Activated T-helper 17 cell treated with anti-CD3 and anti-CD28 coated beads, Interleukin-2, amount 50 U/mL, for 72 hours (primary cell): ENCODE data around the gene C2CD5. TPM values are rescaled to one million over a fixed set of nuclear protein-coding genes. Genes with fewer than 3 reads are reported as not detected.

ENCODE experiments used
- ATAC-seq: fragments of 150-1000 bp; cut with Tn5 transposase; replicated peaks from 2 replicates; pipeline ENCODE4 v1.10.0; 2021; ENCODE audit warnings: mild to moderate bottlenecking, moderate library complexity
- H3K27ac Mint-ChIP-seq: one replicate; pipeline ENCODE4 v1.8.0; 2022; ENCODE audit warnings: mixed read lengths
- H3K27me3 Mint-ChIP-seq: one replicate; pipeline ENCODE4 v1.8.0; 2022; ENCODE audit warnings: mixed read lengths
- H3K36me3 Mint-ChIP-seq: one replicate; pipeline ENCODE4 v1.8.0; 2022; ENCODE audit warnings: low read depth, mild to moderate bottlenecking, mixed read lengths
- H3K4me1 Mint-ChIP-seq: one replicate; pipeline ENCODE4 v1.8.0; 2022; ENCODE audit warnings: mixed read lengths
- H3K4me3 Mint-ChIP-seq: one replicate; pipeline ENCODE4 v1.8.0; 2022; ENCODE audit warnings: mild to moderate bottlenecking, mixed read lengths
- H3K9me3 Mint-ChIP-seq: one replicate; pipeline ENCODE4 v1.8.0; 2022; ENCODE audit warnings: mixed read lengths
- total RNA-seq, 2 donors: library from RNA; stranded (reverse); gene quantifications; one replicate each; pipeline ENCODE4 v1.2.3, GENCODE V29; 2022

Gene C2CD5
- total RNA-seq, 2 donors from 2014 or later: 32.4 to 33.3 TPM

- Mint-ChIP-seq H3K4me3 (no peak overlapping the region), H3K9me3 (no peaks in the 10 kb centered on the region), H3K36me3 (peaks cover 6% of the 10 kb centered on the region), H3K27ac (no peak overlapping the region), H3K4me1 (no peaks in the 10 kb centered on the region), H3K27me3 (no peaks in the 10 kb centered on the region)
- peak; percentile 99 for ATAC-seq
Measured at GRCh38 chr12:22443379-22444316, 100.7 kb downstream of the C2CD5 start.

GRCh38 chr12:22437031-22437806 is 107.1 kb downstream of the C2CD5 start:
- Mint-ChIP-seq H3K27ac (no peak overlapping the region), H3K9me3 (no peaks in the 10 kb centered on the region), H3K4me1 (no peaks in the 10 kb centered on the region), H3K27me3 (no peaks in the 10 kb centered on the region), H3K36me3 (no peaks in the 10 kb centered on the region), H3K4me3 (no peak overlapping the region)
- ATAC-seq: no peak

DNA sequence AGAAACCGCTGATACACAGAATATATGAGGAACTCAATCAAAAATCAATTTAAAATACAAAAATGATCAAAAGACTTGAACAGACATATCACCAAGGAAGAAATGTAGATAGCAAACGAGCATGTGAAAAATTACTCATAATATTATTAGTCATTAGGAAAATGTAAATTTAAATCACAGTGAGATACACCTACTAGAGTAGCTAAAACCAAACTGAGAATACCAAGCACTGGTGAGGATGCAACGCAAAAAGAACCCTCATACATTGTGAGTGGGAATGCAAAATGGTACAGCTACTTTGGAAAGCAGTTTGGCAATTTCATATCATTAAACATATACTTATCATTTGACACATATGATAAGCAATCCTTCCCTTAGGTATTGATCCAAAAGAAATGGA is 108.8 kb downstream of the C2CD5 start:
- Mint-ChIP-seq H3K27ac (no peak overlapping the region), H3K9me3 (no peaks in the 10 kb centered on the region), H3K27me3 (no peaks in the 10 kb centered on the region), H3K4me1 (no peaks in the 10 kb centered on the region), H3K4me3 (no peak overlapping the region), H3K36me3 (no peaks in the 10 kb centered on the region)
- ATAC-seq: peak; percentile 47

DNA sequence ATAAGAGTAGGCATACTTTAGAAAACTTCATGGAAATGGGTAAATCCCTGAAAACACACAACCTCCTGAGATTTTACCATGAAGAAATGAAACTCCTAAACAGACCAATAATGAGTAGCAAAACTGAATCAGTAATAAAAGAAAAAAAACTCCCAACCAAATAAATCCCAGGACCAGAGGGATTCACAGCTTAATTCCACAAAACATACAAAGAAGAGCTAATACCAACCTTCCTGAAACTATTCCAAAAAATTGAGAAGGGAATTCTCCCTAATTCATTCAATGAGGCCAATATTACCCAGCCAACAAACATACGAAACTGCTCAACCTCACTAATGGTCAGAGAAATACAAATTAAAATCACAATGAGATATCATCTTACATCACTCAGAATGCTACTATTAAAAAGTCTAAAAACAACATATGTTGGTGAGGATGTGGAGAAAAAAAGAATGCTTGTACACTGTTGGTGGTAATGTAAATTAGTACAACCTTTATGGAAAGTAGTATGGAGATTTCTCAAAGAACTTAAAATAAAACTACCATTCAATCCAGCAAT is 112.6 kb downstream of the C2CD5 start:
- Mint-ChIP-seq H3K27me3 (no peaks in the 10 kb centered on the region), H3K27ac (peak overlapping the region; percentile 57), H3K4me1 (no peaks in the 10 kb centered on the region), H3K4me3 (peak overlapping the region; percentile 49), H3K9me3 (no peaks in the 10 kb centered on the region), H3K36me3 (no peaks in the 10 kb centered on the region)
- ATAC-seq: no peak

DNA sequence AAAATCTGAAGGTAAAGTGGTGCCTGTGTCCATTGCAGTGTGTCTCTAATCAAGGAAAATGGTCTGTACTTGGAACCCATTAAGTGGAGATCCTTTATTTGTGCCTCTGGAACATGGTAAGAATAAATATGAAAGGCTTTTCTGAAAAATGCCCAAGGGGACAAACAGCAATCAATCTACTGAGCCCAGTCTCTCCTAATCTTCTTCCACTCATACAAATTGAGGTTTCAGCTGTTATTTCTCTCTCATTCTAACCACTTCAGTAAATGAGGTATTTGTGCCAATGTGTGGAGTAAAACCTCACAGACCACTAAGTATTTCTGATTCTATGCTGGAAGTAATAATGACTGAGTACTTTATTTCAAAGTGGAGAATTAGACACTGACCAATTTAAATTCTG is 127.5 kb downstream of the C2CD5 start:
- H3K36me3 Mint-ChIP-seq: no peaks in the 10 kb centered on the region
- no peaks in the 10 kb centered on the region for H3K4me1 Mint-ChIP-seq
- H3K27me3 Mint-ChIP-seq: no peaks in the 10 kb centered on the region
- no peak for ATAC-seq
- no peaks in the 10 kb centered on the region for H3K9me3 Mint-ChIP-seq
- no peak overlapping the region for H3K4me3 Mint-ChIP-seq
- H3K27ac Mint-ChIP-seq: no peak overlapping the region

- no peaks in the 10 kb centered on the region for H3K9me3 Mint-ChIP-seq
- H3K4me1 Mint-ChIP-seq: no peaks in the 10 kb centered on the region
- no peak overlapping the region for H3K4me3 Mint-ChIP-seq
- H3K36me3 Mint-ChIP-seq: no peaks in the 10 kb centered on the region
- no peak overlapping the region for H3K27ac Mint-ChIP-seq
- peak; percentile 42 for ATAC-seq
- H3K27me3 Mint-ChIP-seq: no peaks in the 10 kb centered on the region
Measured at GRCh38 chr12:22415342-22416309, 128.7 kb downstream of the C2CD5 start.

- Mint-ChIP-seq H3K4me1 (peaks cover 2% of the 10 kb centered on the region), H3K9me3 (no peaks in the 10 kb centered on the region), H3K36me3 (no peaks in the 10 kb centered on the region), H3K4me3 (no peak overlapping the region), H3K27ac (no peak overlapping the region), H3K27me3 (no peaks in the 10 kb centered on the region)
- ATAC-seq: no peak
Measured at GRCh38 chr12:22414742-22415141, 129.6 kb downstream of the C2CD5 start.

DNA sequence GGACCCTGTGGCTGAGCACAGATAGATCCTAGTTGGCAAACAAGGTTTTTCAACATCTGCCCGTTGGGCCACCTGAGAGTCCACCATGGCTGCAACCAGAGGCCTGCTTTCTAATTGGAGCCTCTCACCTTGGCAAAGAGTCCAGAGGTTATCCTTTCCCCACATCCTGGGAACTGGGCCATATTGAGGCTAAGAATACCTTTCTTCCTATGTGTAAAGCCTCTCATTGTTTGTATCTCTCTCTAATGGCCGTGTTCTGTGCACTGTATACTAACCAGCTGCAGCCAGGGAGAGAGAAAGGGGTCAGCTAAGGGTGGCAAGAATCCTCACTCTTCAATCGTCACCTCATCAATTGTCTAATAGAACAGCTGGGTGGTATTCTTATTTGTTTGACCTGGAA is 130.8 kb downstream of the C2CD5 start:
- Mint-ChIP-seq H3K4me1 (peaks cover 7% of the 10 kb centered on the region), H3K4me3 (no peak overlapping the region), H3K36me3 (no peaks in the 10 kb centered on the region), H3K9me3 (no peaks in the 10 kb centered on the region), H3K27me3 (no peaks in the 10 kb centered on the region), H3K27ac (no peak overlapping the region)
- ATAC-seq: no peak

- Mint-ChIP-seq H3K4me3 (no peak overlapping the region), H3K4me1 (peaks cover 7% of the 10 kb centered on the region), H3K27ac (no peak overlapping the region), H3K36me3 (no peaks in the 10 kb centered on the region), H3K27me3 (no peaks in the 10 kb centered on the region), H3K9me3 (no peaks in the 10 kb centered on the region)
- no peak for ATAC-seq
Measured at GRCh38 chr12:22412581-22412980, 131.8 kb downstream of the C2CD5 start.

DNA sequence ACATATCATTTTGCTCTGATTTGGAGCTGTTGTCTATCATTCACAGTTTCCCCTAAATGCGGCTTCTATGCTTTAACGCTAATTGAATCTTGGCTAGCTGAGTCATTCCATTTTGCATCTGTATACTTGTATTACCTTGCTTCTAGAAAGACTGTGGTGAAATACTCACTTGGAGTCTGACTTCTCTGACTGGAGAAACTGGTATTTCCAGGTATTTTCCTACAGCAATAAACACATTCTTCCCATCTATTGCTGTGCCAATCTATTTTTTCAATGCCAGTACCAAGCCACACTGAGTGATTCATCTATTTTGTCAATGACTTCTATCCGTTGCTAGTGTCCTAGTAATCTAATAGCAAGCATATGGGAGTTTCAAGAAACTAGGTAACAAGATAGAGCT is 133.9 kb downstream of the C2CD5 start:
- H3K36me3 Mint-ChIP-seq: no peaks in the 10 kb centered on the region
- no peaks in the 10 kb centered on the region for H3K9me3 Mint-ChIP-seq
- H3K27me3 Mint-ChIP-seq: no peaks in the 10 kb centered on the region
- H3K4me3 Mint-ChIP-seq: peak overlapping the region; percentile 55
- peak; percentile 24 for ATAC-seq
- peaks cover 7% of the 10 kb centered on the region for H3K4me1 Mint-ChIP-seq
- no peak overlapping the region for H3K27ac Mint-ChIP-seq

DNA sequence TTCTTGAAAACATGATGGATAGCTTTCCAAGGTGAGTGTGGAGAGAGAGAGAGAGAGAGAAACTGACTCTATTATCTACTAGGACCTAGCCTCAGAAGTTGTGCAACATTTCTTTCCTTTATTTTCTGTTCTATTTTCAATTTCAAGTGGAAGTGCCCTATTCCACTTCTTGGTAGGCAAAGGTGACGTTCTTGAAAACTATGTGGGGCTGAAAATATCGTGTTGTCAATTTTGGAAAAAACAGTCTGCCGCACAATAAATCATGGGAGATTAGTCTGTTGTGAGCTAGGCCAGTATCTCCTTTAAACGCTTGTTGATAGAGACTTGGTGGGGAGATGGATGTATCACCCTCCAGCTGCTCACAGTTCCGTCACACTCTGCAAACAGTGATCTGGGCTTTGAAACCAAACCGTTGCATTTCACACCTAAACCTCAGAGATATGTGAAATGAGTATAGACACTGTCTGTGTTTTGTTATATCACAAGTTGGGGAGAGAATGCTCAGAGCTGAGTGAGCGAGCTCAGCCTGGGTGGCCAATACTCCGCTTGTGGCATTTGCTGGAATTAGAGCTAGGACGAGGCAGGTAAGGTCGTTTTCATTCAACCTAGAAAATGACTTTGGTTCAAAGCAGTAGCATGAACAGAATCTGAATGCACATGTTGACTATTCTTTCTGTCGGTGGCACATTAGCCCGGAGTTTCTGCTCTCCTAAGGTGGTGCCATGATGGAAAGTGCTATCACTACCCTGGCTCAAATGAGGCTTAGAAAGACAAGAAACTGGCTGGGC is 134.8 kb downstream of the C2CD5 start:
- Mint-ChIP-seq H3K4me3 (peak overlapping the region; percentile 55), H3K9me3 (no peaks in the 10 kb centered on the region), H3K27ac (peak overlapping the region; percentile 39), H3K27me3 (no peaks in the 10 kb centered on the region), H3K36me3 (no peaks in the 10 kb centered on the region), H3K4me1 (peaks cover 7% of the 10 kb centered on the region)
- peak; percentile 96 for ATAC-seq

DNA sequence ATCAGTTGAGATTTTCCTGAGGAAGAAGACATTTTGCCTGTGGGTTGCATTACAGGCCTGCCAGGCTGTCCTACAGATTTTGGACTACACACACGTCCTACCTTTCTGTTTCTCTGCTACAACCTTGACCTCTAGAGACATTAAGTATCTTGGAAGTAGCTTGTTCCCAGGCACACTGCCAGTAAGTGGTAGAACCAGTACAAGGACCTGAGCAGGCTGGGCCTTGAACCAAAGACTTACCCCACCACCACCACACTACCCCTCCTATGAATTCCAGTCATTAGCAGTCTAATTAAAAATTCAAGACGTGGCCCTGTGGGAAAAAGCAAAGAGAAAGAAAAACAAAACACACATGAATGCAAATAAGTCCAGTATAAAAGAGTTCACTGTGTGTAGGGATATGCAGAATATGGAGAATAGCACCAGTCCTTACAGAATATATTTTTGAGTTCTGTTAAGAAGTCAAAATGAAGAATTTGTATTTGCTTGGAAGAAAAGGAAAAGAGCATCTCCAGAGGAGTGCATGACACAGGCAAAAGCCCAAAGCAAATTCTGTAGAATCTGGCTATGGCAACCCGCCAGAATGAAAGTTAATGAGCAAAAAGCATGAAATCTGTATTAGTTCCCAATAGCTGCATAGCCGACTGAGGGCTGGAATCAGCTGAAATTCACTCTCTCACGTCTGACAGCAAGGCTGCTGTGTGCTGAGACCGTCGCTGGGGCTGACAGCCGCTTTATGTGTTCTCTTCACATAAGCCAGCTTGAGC is 135.5 kb downstream of the C2CD5 start:
- no peaks in the 10 kb centered on the region for H3K9me3 Mint-ChIP-seq
- H3K36me3 Mint-ChIP-seq: no peaks in the 10 kb centered on the region
- H3K27ac Mint-ChIP-seq: peak overlapping the region; percentile 39
- no peaks in the 10 kb centered on the region for H3K27me3 Mint-ChIP-seq
- peaks cover 7% of the 10 kb centered on the region for H3K4me1 Mint-ChIP-seq
- H3K4me3 Mint-ChIP-seq: peak overlapping the region; percentile 55
- no peak for ATAC-seq

DNA sequence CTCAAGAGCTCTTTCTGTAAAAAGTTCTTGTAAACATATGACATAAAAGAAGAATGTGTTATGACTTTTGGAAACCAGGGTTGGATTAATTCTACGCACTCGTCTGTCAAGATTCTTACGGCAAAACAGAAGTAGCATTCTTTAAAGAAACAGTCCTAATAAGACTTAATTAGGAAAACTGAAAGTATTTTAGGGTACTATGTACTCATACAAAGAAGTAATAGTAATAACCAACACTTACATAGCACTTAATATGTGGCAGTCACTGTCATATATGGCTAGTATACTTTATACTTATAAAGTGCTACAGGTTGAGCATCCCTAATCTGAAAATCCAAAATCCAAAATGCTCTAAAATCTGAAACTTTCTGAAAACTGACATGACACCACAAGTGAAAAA is 136.9 kb downstream of the C2CD5 start:
- no peak for ATAC-seq
- H3K9me3 Mint-ChIP-seq: no peaks in the 10 kb centered on the region
- no peaks in the 10 kb centered on the region for H3K27me3 Mint-ChIP-seq
- H3K36me3 Mint-ChIP-seq: no peaks in the 10 kb centered on the region
- peaks cover 7% of the 10 kb centered on the region for H3K4me1 Mint-ChIP-seq
- no peak overlapping the region for H3K27ac Mint-ChIP-seq
- H3K4me3 Mint-ChIP-seq: no peak overlapping the region
